Naive thymus-derived CD4-positive, alpha-beta T cell (primary cell): ENCODE measurements around the gene ZNRF3. TPM values are rescaled to one million over a fixed set of nuclear protein-coding genes. Genes with fewer than 3 reads are reported as not detected.
"Not testable (repeated sequence)": the region's sequence is repeated elsewhere in the genome, so short reads cannot be mapped to it uniquely, and the experiment has no call there.

Experiments used
- ATAC-seq: fragments of 150-1000 bp; cut with Tn5 transposase; 2 replicates; pipeline ENCODE4 v1.10.0; 2021; ENCODE audit warnings: mild to moderate bottlenecking, moderate library complexity
- CTCF ChIA-PET: fragments of 350-600 bp; sonication (Branson Sonifier 250); formaldehyde crosslinking; loops from one replicate; lab custom pipeline; 2021; ENCODE audit warnings: antibody characterized with exemption; lab: Charles Lee
- POLR2A ChIA-PET: fragments of 350-600 bp; sonication (Branson Sonifier 250); formaldehyde crosslinking; loops from one replicate; lab custom pipeline; 2021; ENCODE audit warnings: antibody characterized with exemption, inconsistent platforms; lab: Charles Lee
- DNase-seq, 9 donors: peaks; one replicate each; pipeline versions ENCODE4 v3.0.0 to v3.0.0-alpha.2; 2020 to 2022; ENCODE audit warnings: mixed read lengths in 1 of 9
- H3K27ac ChIP-seq: one replicate; pipeline ENCODE4 v1.7.0; 2013; ENCODE audit warnings: mild to moderate bottlenecking, low read depth, low read length, moderate library complexity
- H3K27me3 ChIP-seq, 2 donors: one replicate each; pipeline ENCODE4 v1.7.0; 2013; ENCODE audit warnings: low read length in 2 of 2, mild to moderate bottlenecking in 2 of 2, moderate library complexity in 2 of 2; ENCODE audit not compliant: control insufficient read depth in 2 of 2, insufficient read depth in 2 of 2
- H3K36me3 ChIP-seq, 3 experiments: 1 replicate in 2 of 3; 2 replicates in 1 of 3; pipeline ENCODE4 v1.7.0; 2013; ENCODE audit warnings: low read length in 3 of 3, mild to moderate bottlenecking in 3 of 3, moderate library complexity in 1 of 3; ENCODE audit not compliant: insufficient read depth in 3 of 3, control insufficient read depth in 2 of 3
- H3K4me1 ChIP-seq, 2 donors: one replicate each; pipeline ENCODE4 v1.7.0; 2013; ENCODE audit warnings: low read length in 2 of 2, mild to moderate bottlenecking in 2 of 2, moderate library complexity in 1 of 2; ENCODE audit not compliant: control insufficient read depth in 2 of 2, insufficient read depth in 2 of 2
- H3K4me3 ChIP-seq: 2 replicates; pipeline ENCODE4 v1.7.0; 2013; ENCODE audit warnings: mild to moderate bottlenecking, low read length
- H3K9me3 ChIP-seq, 3 experiments: 1 replicate in 2 of 3; 2 replicates in 1 of 3; pipeline ENCODE4 v1.7.0; 2013; ENCODE audit warnings: low read length in 3 of 3; ENCODE audit not compliant: control insufficient read depth in 2 of 3
- H3K27ac Mint-ChIP-seq, 9 donors: one replicate each; pipeline ENCODE4 v1.8.0; 2020 to 2022; ENCODE audit warnings: mixed read lengths in 9 of 9, mild to moderate bottlenecking in 8 of 9, moderate library complexity in 5 of 9, inconsistent platforms in 2 of 9
- H3K27me3 Mint-ChIP-seq, 5 donors: one replicate each; pipeline ENCODE4 v1.8.0; 2021 to 2022; ENCODE audit warnings: mixed read lengths in 5 of 5, mild to moderate bottlenecking in 1 of 5
- H3K36me3 Mint-ChIP-seq, 5 donors: one replicate each; pipeline ENCODE4 v1.8.0; 2020 to 2022; ENCODE audit warnings: mixed read lengths in 5 of 5, mild to moderate bottlenecking in 3 of 5, inconsistent platforms in 1 of 5
- H3K4me1 Mint-ChIP-seq, 7 donors: one replicate each; pipeline ENCODE4 v1.8.0; 2020 to 2022; ENCODE audit warnings: mixed read lengths in 7 of 7, mild to moderate bottlenecking in 3 of 7, inconsistent platforms in 1 of 7
- H3K4me3 Mint-ChIP-seq, 10 donors: one replicate each; pipeline ENCODE4 v1.8.0; 2020 to 2022; ENCODE audit warnings: mild to moderate bottlenecking in 10 of 10, mixed read lengths in 10 of 10, moderate library complexity in 6 of 10, inconsistent platforms in 2 of 10
- H3K9me3 Mint-ChIP-seq, 11 donors: one replicate each; pipeline ENCODE4 v1.8.0; 2020 to 2022; ENCODE audit warnings: mixed read lengths in 11 of 11, mild to moderate bottlenecking in 4 of 11, inconsistent platforms in 1 of 11, moderate library complexity in 1 of 11
- intact Hi-C, 2 donors: fragments of 100-400 bp; cut with micrococcal nuclease; formaldehyde crosslinking; loops; one replicate each; pipeline ENCODE4 v1.15.1; 2023
- polyA plus RNA-seq, 2 donors: library from polyadenylated mRNA; unstranded; fragments of 300-500 nt; fragmentation: Illumina TruSeq; gene quantifications; one replicate each; pipeline ENCODE4 v1.2.3, GENCODE V29; 2021
- total RNA-seq, 6 experiments: library from RNA in 5 of 6; stranded (reverse) in 5 of 6; gene quantifications; 1 replicate in 5 of 6; 2 replicates in 1 of 6; pipeline ENCODE4 v1.2.3 and lab custom pipeline; 2021 to 2026

The ZNRF3 gene
- total and polyA plus RNA-seq, 7 experiments from 2014 or later: 0.22 to 0.98 (median 0.63) TPM

DNA sequence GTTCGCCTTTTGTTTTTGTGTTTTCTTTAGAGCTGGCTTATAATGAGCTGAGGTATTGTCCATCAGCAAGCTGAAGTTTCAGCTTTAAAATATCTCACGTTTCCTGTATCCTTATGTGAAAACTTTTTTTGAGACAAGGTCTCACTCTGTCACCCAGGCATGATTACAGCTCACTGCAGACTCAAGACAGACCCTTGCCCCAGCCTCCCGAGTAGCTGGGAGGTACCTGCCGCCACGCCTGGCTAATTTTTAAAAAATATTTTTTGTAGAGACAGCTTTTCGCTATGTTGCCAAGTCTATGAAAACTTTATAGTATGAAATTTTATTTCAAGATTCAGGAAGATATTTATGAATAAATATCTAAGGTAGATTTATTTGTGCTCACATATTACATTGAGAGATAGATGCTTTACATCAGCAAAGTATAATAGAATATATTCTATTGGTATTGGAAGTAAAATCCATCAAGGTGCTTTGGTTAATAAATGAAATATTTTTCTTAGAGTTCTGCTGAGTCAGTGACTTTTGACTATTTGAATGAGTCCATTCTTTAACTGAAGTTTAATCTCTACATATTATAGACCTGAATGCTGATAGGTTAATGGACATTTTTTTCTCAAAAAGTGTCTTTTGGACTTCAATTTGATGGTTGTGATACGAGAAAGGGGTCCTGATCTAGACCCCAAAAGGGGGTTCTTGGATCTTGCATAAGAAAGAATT lies 199.6 kb downstream of the ZNRF3 start:
- Histone ChIP-seq H3K27me3 (no peaks in the 10 kb centered on the region), H3K27ac (no peak overlapping the region), H3K4me3 (no peak overlapping the region), H3K36me3 (no peaks in the 10 kb centered on the region), H3K4me1 (no peaks in the 10 kb centered on the region), H3K9me3 (no peaks in the 10 kb centered on the region)
- ChIA-PET POLR2A (no interaction called here), CTCF (no interaction called here)
- Mint-ChIP-seq H3K36me3 (peaks cover 0 to 3% (median 0%) of the 10 kb centered on the region in 5 donors), H3K4me3 (no peak overlapping the region), H3K9me3 (no peaks in the 10 kb centered on the region), H3K27ac (no peak overlapping the region), H3K4me1 (peaks cover 0 to 2% (median 0%) of the 10 kb centered on the region in 7 donors), H3K27me3 (peaks cover 10 to 45% (median 23%) of the 10 kb centered on the region in 5 donors)
- no peak for DNase-seq
- no peak for ATAC-seq
- intact Hi-C loops: no loop called here

DNA sequence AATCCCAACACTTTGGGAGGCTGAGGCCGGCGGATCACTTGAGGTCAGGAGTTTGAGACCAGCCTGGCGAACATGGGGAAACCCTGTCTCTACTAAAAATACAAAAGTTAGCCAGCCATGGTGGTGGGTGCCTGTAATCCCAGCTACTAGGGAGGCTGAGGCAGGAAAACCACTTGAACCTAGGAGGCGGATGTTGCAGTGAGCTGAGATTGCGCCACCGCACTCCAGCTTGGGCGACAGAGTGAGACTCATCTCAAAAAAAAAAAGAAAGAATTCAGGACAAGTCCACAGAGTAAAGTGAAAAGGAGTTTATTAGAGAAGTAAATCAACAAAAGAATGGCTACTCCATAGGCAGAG lies 200.2 kb downstream of the ZNRF3 start:
- H3K27me3 ChIP-seq, CTCF ChIA-PET, H3K9me3 ChIP-seq, intact Hi-C loops, DNase-seq, H3K4me3 Mint-ChIP-seq, H3K27ac ChIP-seq, H3K4me3 ChIP-seq, ATAC-seq, H3K4me1 ChIP-seq, H3K4me1 Mint-ChIP-seq, H3K9me3 Mint-ChIP-seq, H3K27ac Mint-ChIP-seq, H3K36me3 Mint-ChIP-seq, H3K36me3 ChIP-seq, POLR2A ChIA-PET: not testable (repeated sequence)
- peaks cover 7 to 42% (median 19%) of the 10 kb centered on the region in 5 donors for H3K27me3 Mint-ChIP-seq

DNA sequence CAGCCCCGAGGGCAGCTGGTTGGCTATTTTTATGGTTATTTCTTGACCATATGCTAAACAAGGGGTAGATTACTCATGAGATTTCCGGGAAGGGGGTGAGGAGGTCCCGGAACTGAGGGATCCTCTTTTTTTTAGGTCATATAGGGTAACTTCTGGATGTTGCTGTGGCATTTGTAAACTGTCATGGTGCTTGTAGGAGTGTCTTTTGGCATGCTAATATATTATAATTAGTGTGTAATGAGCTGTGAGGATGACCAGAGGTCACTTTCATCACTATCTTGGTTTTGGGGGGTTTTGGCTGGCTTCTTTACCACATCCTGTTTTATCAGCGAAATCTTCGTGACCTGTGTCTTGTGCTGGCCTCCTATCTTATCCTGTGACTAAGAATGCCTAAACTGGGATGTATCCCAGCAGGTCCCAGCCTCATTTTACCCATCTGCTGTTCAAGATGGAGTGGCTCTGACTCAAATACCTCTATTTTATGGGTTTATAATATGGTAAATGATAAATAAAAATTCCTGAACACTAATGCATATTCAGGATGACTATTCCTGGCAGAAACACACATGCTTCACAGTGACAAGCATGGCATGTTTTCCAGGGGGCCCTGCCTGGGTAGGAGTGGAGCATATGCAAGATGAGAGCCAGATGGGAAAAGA lies 200.7 kb downstream of the ZNRF3 start:
- peak; percentile 84 for ATAC-seq
- H3K4me1 ChIP-seq: no peaks in the 10 kb centered on the region
- no peak overlapping the region for H3K27ac Mint-ChIP-seq
- intact Hi-C loops: no loop called here
- H3K27me3 ChIP-seq: no peaks in the 10 kb centered on the region
- no peaks in the 10 kb centered on the region for H3K36me3 ChIP-seq
- no peak for DNase-seq
- no peak overlapping the region for H3K4me3 ChIP-seq
- H3K4me3 Mint-ChIP-seq: no peak overlapping the region
- POLR2A ChIA-PET: no interaction called here
- peaks cover 0 to 2% (median 0%) of the 10 kb centered on the region in 7 donors for H3K4me1 Mint-ChIP-seq
- H3K9me3 ChIP-seq: no peaks in the 10 kb centered on the region
- peaks cover 9 to 39% (median 18%) of the 10 kb centered on the region in 5 donors for H3K27me3 Mint-ChIP-seq
- H3K27ac ChIP-seq: no peak overlapping the region
- CTCF ChIA-PET: no interaction called here
- peaks cover 0 to 3% (median 0%) of the 10 kb centered on the region in 5 donors for H3K36me3 Mint-ChIP-seq
- H3K9me3 Mint-ChIP-seq: no peaks in the 10 kb centered on the region

DNA sequence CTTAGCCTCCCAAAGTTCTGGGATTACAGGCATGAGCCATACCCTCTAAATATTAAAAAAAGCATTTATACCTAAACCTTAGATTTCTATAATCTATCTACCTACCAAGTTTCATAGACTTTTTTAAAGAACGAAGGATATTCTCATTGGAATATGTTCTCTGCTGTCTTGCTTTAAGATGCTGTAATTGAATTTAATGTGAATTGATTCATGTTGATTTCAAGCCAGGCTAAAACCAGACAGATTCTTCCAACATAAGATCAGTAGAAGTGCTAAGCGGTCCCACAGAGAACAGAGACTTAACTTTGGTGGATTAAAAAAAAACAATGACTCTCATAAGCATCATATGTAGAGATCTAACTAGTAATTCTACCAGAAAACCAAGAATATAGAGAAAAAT lies 203.6 kb downstream of the ZNRF3 start:
- Mint-ChIP-seq H3K27ac (no peak overlapping the region), H3K36me3 (no peaks in the 10 kb centered on the region), H3K27me3 (peaks cover 22 to 38% (median 29%) of the 10 kb centered on the region in 5 donors), H3K9me3 (peaks cover 0 to 1% (median 0%) of the 10 kb centered on the region in 11 donors), H3K4me1 (no peaks in the 10 kb centered on the region), H3K4me3 (no peak overlapping the region)
- Histone ChIP-seq H3K27me3 (no peaks in the 10 kb centered on the region), H3K4me3 (no peak overlapping the region), H3K9me3 (no peaks in the 10 kb centered on the region), H3K36me3 (no peaks in the 10 kb centered on the region), H3K27ac (no peak overlapping the region), H3K4me1 (no peaks in the 10 kb centered on the region)
- ChIA-PET CTCF (no interaction called here), POLR2A (no interaction called here)
- ATAC-seq: no peak
- intact Hi-C loops: no loop called here
- no peak for DNase-seq

DNA sequence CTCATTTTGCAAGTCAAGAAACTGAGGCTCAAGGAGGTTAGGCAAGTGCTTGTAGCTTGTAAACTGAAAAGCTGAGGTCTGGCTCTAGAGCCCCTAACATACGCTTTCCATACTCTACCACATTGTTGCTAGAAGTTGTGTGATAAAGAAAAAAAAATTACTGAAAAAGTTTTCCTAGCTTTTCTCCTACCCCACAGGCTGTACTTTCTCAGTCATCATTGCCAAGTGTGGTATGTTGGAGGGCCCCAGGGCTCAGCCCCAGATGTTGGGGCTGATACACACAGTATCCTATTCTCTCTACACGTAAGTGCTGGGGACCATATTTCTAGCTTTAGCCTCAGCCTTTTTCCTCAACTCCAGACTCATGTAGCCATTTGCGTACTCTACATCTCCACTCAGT lies 205.4 kb downstream of the ZNRF3 start:
- ATAC-seq (no peak), DNase-seq (no peak)
- H3K4me1 Mint-ChIP-seq: no peaks in the 10 kb centered on the region
- ChIA-PET POLR2A (no interaction called here), CTCF (no interaction called here)
- H3K27me3 Mint-ChIP-seq: peaks cover 24 to 43% (median 29%) of the 10 kb centered on the region in 5 donors
- Histone ChIP-seq H3K4me1 (no peaks in the 10 kb centered on the region), H3K9me3 (no peaks in the 10 kb centered on the region), H3K27me3 (no peaks in the 10 kb centered on the region), H3K4me3 (no peak overlapping the region), H3K27ac (no peak overlapping the region), H3K36me3 (no peaks in the 10 kb centered on the region)
- H3K27ac Mint-ChIP-seq: no peak overlapping the region
- peaks cover 0 to 1% (median 0%) of the 10 kb centered on the region in 11 donors for H3K9me3 Mint-ChIP-seq
- intact Hi-C loops: no loop called here
- no peaks in the 10 kb centered on the region for H3K36me3 Mint-ChIP-seq
- no peak overlapping the region for H3K4me3 Mint-ChIP-seq

DNA sequence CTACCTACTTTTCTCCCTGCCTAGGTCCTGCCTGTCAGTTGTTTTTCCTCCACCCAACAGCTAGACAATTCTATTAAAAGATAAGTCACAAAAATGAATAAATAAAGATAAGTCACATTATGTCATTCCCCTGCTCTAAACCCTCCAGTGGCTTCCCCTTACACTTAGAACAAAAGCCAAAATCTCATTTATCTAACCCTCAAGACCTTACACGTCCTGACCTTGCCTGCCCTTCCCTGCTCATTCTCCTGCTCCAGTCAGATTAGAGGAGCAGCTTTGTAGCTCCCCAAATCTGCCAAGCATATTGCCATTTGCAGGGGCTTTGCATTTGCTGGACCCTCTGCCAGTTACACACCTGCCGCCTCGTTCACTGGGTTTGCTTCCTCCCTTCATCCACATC lies 206.1 kb downstream of the ZNRF3 start:
- H3K9me3 ChIP-seq: no peaks in the 10 kb centered on the region
- Mint-ChIP-seq H3K36me3 (no peaks in the 10 kb centered on the region), H3K27ac (no peak overlapping the region), H3K9me3 (peaks cover 0 to 1% (median 0%) of the 10 kb centered on the region in 11 donors), H3K4me1 (no peaks in the 10 kb centered on the region), H3K27me3 (peaks cover 27 to 47% (median 29%) of the 10 kb centered on the region in 5 donors), H3K4me3 (no peak overlapping the region)
- ATAC-seq (no peak), DNase-seq (no peak)
- ChIA-PET POLR2A (no interaction called here), CTCF (no interaction called here)
- intact Hi-C loops: no loop called here
- no peak overlapping the region for H3K4me3 ChIP-seq
- H3K4me1 ChIP-seq: no peaks in the 10 kb centered on the region
- H3K27me3 ChIP-seq: no peaks in the 10 kb centered on the region
- H3K27ac ChIP-seq: no peak overlapping the region
- H3K36me3 ChIP-seq: no peaks in the 10 kb centered on the region

DNA sequence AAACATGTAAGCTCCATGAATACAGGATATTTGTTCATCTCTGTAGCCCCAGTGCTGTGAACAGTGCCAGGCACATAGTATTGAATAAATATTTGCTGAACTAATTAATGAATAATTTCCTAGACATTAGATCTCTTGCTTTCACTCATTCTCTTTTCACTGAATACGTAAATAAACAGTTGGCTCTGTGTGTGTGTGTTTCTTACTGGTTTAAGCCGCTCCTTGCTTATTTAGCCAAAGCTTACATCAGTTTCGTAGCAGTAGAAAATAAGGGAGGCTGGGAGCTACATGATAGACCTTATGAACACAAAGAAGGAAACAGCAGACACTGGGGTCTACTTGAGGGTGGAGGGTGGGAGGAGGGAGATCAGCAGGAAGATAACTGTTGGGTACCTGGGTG lies 206.7 kb downstream of the ZNRF3 start:
- Mint-ChIP-seq H3K9me3 (peaks cover 0 to 1% (median 0%) of the 10 kb centered on the region in 11 donors), H3K36me3 (no peaks in the 10 kb centered on the region), H3K27ac (no peak overlapping the region), H3K4me3 (no peak overlapping the region), H3K27me3 (peaks cover 27 to 47% (median 29%) of the 10 kb centered on the region in 5 donors), H3K4me1 (no peaks in the 10 kb centered on the region)
- H3K36me3 ChIP-seq: no peaks in the 10 kb centered on the region
- H3K4me1 ChIP-seq: no peaks in the 10 kb centered on the region
- DNase-seq (no peak), ATAC-seq (no peak)
- no peaks in the 10 kb centered on the region for H3K27me3 ChIP-seq
- no peak overlapping the region for H3K4me3 ChIP-seq
- intact Hi-C loops: no loop called here
- ChIA-PET CTCF (no interaction called here), POLR2A (no interaction called here)
- H3K27ac ChIP-seq: no peak overlapping the region
- no peaks in the 10 kb centered on the region for H3K9me3 ChIP-seq
